Fibroblast of the aortic adventitia (primary cell): ENCODE measurements around the gene RPUSD1. TPM values are rescaled to one million over a fixed set of nuclear protein-coding genes. Genes with fewer than 3 reads are reported as not detected.

ENCODE experiments used
- DNase-seq: peaks from one replicate; pipeline ENCODE4 v3.0.0-alpha.2; 2010; ENCODE audit warnings: low read depth
- H3K4me3 ChIP-seq: 2 replicates; pipeline ENCODE4 v1.5.1; 2011; ENCODE audit warnings: low read depth, mild to moderate bottlenecking, control low read depth, low read length, moderate library complexity
- total RNA-seq: library from RNA; depleted of rRNA; stranded (reverse); fragments of >200 nt; gene quantifications from 2 replicates; pipeline ENCODE4 v1.2.3, GENCODE V29; 2012; ENCODE audit warnings: low replicate concordance
- TF ChIP-seq, protein P1 (sequence below): IDR thresholded peaks from 2 replicates; pipeline ENCODE4 v1.5.1; 2011; ENCODE audit warnings: mild to moderate bottlenecking, low read length, control low read depth, inconsistent platforms; ENCODE audit not compliant: insufficient read depth

RPUSD1 gene
- total RNA-seq, 1 donor: 20.3 TPM

DNA sequence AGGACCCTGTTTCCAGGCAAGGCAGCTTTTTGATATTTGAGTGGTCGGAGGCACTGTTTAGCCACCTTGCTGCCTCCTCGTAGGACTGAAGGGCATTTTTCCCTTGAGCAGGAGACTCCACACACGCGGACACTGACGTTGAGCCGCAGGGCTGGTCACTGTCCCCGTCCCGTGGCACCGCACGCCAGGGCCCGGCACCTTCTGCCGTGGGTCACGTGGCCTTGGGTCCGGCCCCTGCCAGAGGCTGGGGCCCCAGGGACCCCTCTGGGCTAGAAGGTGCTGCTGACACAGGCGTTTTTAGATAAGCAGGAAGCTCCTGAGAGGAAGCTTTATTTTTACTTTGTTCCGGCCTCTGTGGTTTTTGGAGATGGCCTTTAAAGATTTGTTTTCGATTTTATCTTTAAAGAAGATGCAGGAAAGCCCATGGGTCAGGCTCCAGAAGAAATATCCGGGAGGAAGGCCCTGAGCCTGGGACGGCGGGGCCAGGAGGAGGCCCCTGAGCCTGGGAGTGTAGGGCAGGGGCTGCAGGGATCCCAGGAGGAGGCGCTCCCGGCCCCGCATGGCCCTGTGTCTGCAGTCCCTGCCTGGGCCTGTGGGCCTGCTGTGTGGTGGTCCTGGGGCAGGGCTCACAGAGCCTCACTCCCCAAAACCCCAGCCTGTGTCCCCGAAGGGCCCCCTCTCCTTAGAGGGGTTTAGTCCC lies 42.8 kb upstream of the RPUSD1 start:
- TF ChIP-seq, protein P1, sequence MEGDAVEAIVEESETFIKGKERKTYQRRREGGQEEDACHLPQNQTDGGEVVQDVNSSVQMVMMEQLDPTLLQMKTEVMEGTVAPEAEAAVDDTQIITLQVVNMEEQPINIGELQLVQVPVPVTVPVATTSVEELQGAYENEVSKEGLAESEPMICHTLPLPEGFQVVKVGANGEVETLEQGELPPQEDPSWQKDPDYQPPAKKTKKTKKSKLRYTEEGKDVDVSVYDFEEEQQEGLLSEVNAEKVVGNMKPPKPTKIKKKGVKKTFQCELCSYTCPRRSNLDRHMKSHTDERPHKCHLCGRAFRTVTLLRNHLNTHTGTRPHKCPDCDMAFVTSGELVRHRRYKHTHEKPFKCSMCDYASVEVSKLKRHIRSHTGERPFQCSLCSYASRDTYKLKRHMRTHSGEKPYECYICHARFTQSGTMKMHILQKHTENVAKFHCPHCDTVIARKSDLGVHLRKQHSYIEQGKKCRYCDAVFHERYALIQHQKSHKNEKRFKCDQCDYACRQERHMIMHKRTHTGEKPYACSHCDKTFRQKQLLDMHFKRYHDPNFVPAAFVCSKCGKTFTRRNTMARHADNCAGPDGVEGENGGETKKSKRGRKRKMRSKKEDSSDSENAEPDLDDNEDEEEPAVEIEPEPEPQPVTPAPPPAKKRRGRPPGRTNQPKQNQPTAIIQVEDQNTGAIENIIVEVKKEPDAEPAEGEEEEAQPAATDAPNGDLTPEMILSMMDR: no peak
- no peak overlapping the region for H3K4me3 ChIP-seq
- no peak for DNase-seq

DNA sequence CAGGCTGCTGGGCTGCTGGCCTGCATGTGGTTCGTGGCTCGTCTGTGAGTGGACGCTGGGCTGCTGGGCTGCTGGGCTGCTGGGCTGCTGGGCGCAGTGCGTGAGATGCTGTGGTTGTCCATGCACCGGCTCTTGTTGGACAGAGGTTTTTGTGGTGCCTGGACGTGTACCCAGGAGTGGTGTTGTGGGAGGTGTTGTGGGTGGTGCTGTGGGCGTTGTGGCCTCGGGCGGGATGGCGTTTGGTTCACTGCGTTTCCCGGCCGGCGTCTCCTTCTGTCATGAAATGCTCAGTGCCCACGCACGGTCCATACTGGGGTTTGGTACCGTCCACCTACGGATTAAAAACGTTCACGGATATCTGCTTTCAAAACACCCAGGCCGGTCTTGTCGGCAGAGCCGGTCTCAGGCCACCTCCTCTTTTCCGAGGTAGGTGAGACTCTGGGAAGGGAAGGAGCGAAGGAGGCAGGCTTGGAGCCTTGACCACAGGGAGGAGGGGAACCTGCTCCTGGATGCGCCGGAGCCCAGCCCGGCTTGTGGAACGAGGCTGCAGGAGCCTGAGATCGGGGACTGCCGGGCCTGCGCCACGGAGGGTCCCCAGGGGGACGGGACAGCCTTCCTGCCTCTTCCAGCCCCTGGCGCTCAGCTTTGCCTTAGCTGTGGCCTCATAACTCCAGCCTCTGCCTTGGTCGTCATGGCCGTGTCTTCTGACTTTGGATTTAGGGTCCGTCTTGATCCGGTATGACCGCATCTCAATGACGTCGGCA lies 42.1 kb upstream of the RPUSD1 start:
- TF ChIP-seq, protein P1: no peak
- DNase-seq: no peak
- no peak overlapping the region for H3K4me3 ChIP-seq

GRCh38 chr16:828891-829290 lies 40.7 kb upstream of the RPUSD1 start:
- no peak overlapping the region for H3K4me3 ChIP-seq
- TF ChIP-seq, protein P1: no peak
- DNase-seq: no peak

- TF ChIP-seq, protein P1: no peak
- no peak overlapping the region for H3K4me3 ChIP-seq
- DNase-seq: no peak
These were observed 39.3 kb upstream of the RPUSD1 start for GRCh38 chr16:827513-827912.

DNA sequence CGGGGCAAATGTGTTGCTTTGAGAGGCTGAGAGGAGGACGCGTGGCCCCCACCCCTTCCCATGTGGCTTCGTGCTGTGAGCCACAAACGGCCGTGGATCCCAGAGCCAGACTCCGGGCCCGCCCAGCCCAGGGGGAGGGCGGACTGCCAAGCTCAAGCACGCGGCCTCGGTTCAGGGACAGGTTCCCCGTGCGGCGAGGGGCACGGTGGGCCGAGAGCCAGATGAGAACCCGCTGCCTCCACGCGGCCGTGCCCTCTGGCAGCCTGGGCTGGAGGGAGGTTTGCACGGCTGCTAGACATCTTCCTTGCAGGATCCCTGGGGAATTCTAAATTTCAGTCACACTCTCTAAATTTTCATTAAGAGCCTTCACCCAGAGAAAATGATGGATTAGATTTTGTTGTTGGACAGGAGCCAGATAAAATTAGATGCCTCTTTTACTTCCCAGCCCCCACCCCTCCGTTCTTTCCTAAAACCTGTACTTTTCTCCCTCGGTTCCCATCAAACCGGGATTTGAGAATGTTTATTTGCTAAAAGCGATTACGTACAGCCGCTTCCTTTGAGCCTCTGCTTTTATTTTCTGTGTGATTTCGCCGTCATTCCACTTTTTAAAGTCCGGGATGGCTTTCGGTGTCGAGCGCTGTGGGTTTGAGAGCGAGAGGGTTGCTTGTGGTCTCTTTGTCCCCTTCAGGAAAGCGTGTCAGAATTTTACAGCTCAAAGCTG lies 37.3 kb upstream of the RPUSD1 start:
- DNase-seq: peak; percentile 18
- no peak overlapping the region for H3K4me3 ChIP-seq
- TF ChIP-seq, protein P1: no peak

- no peak for DNase-seq
- no peak overlapping the region for H3K4me3 ChIP-seq
- TF ChIP-seq, protein P1: no peak
These were observed 36.4 kb upstream of the RPUSD1 start for GRCh38 chr16:824601-825000.
